ENCODE measurements around the gene CCDC180. TPM values are rescaled to one million over a fixed set of nuclear protein-coding genes. Genes with fewer than 3 reads are reported as not detected.

Gene CCDC180
- total and polyA plus RNA-seq, 2 donors = 1.6 to 9.6 TPM

- Histone ChIP-seq H3K27ac (ENCODE audit: low read depth in 1 of 2, low read length in 1 of 2) (no peak overlapping the region), H3K27me3 (ENCODE audit: control insufficient read depth in 2 of 2, insufficient read depth in 1 of 2, low read length in 1 of 2) (no peaks in the 10 kb centered on the region), H3K9me3 (ENCODE audit: control insufficient read depth in 2 of 2, insufficient read depth in 1 of 2, low read length in 1 of 2) (no peaks in the 10 kb centered on the region), H3K36me3 (ENCODE audit: control insufficient read depth in 2 of 2, insufficient read depth in 2 of 2, low read length in 1 of 2) (peaks cover 0 to 2% of the 10 kb centered on the region in 2 donors), H3K4me1 (ENCODE audit: control insufficient read depth in 2 of 2, insufficient read depth in 2 of 2, low read length in 2 of 2) (no peaks in the 10 kb centered on the region), H3K4me3 (ENCODE audit: low read length in 2 of 2) (no peak overlapping the region)
- no peak for DNase-seq (ENCODE audit: low read depth in 6 of 9, low spot score in 9 of 9)
- 98% methylated on average over 12 of the region's 12 CpGs for WGBS
Observed at GRCh38 chr9:97314503-97314902, 7.0 kb downstream of the CCDC180 start.

- Histone ChIP-seq H3K27me3 (ENCODE audit: control insufficient read depth in 2 of 2, insufficient read depth in 1 of 2, low read length in 1 of 2) (no peaks in the 10 kb centered on the region), H3K4me3 (ENCODE audit: low read length in 2 of 2) (no peak overlapping the region), H3K36me3 (ENCODE audit: control insufficient read depth in 2 of 2, insufficient read depth in 2 of 2, low read length in 1 of 2) (peaks cover 0 to 6% of the 10 kb centered on the region in 2 donors), H3K4me1 (ENCODE audit: control insufficient read depth in 2 of 2, insufficient read depth in 2 of 2, low read length in 2 of 2) (no peaks in the 10 kb centered on the region), H3K9me3 (ENCODE audit: control insufficient read depth in 2 of 2, insufficient read depth in 1 of 2, low read length in 1 of 2) (no peaks in the 10 kb centered on the region), H3K27ac (ENCODE audit: low read depth in 1 of 2, low read length in 1 of 2) (no peak overlapping the region)
- DNase-seq (ENCODE audit: low read depth in 6 of 9, low spot score in 9 of 9) = no peak
- WGBS = 97% methylated on average over 4 of the region's 4 CpGs
Observed at GRCh38 chr9:97315550-97315949, 8.1 kb downstream of the CCDC180 start.

- Histone ChIP-seq H3K9me3 (ENCODE audit: control insufficient read depth in 2 of 2, insufficient read depth in 1 of 2, low read length in 1 of 2) (no peaks in the 10 kb centered on the region), H3K4me3 (ENCODE audit: low read length in 2 of 2) (no peak overlapping the region), H3K27me3 (ENCODE audit: control insufficient read depth in 2 of 2, insufficient read depth in 1 of 2, low read length in 1 of 2) (no peaks in the 10 kb centered on the region), H3K27ac (ENCODE audit: low read depth in 1 of 2, low read length in 1 of 2) (no peak overlapping the region), H3K36me3 (ENCODE audit: control insufficient read depth in 2 of 2, insufficient read depth in 2 of 2, low read length in 1 of 2) (peaks cover 0 to 6% of the 10 kb centered on the region in 2 donors), H3K4me1 (ENCODE audit: control insufficient read depth in 2 of 2, insufficient read depth in 2 of 2, low read length in 2 of 2) (no peaks in the 10 kb centered on the region)
- WGBS = 97% methylated on average over 7 of the region's 7 CpGs
- no peak for DNase-seq (ENCODE audit: low read depth in 6 of 9, low spot score in 9 of 9)
Observed at GRCh38 chr9:97316904-97317303, 9.4 kb downstream of the CCDC180 start.

GRCh38 chr9:97318433-97318832 lies 11.0 kb downstream of the CCDC180 start:
- 94% methylated on average over 6 of the region's 6 CpGs for WGBS
- peaks cover 0 to 4% of the 10 kb centered on the region in 2 donors for H3K36me3 ChIP-seq (ENCODE audit: control insufficient read depth in 2 of 2, insufficient read depth in 2 of 2, low read length in 1 of 2)

GRCh38 chr9:97319395-97319794 lies 11.9 kb downstream of the CCDC180 start:
- H3K9me3 ChIP-seq (ENCODE audit: control insufficient read depth in 2 of 2, insufficient read depth in 1 of 2, low read length in 1 of 2) = no peaks in the 10 kb centered on the region
- no peak overlapping the region for H3K27ac ChIP-seq (ENCODE audit: low read depth in 1 of 2, low read length in 1 of 2)
- H3K36me3 ChIP-seq (ENCODE audit: control insufficient read depth in 2 of 2, insufficient read depth in 2 of 2, low read length in 1 of 2) = peaks cover 0 to 7% of the 10 kb centered on the region in 2 donors
- no peak overlapping the region for H3K4me3 ChIP-seq (ENCODE audit: low read length in 2 of 2)
- WGBS = 24% methylated on average over 2 of the region's 2 CpGs
- no peak for DNase-seq (ENCODE audit: low read depth in 6 of 9, low spot score in 9 of 9)
- no peaks in the 10 kb centered on the region for H3K27me3 ChIP-seq (ENCODE audit: control insufficient read depth in 2 of 2, insufficient read depth in 1 of 2, low read length in 1 of 2)
- no peaks in the 10 kb centered on the region for H3K4me1 ChIP-seq (ENCODE audit: control insufficient read depth in 2 of 2, insufficient read depth in 2 of 2, low read length in 2 of 2)

More at GRCh38 chr9:97318433-97318832, 11.0 kb downstream of the CCDC180 start:
- DNase-seq (ENCODE audit: low read depth in 6 of 9, low spot score in 9 of 9) = no peak
- Histone ChIP-seq H3K4me3 (ENCODE audit: low read length in 2 of 2) (no peak overlapping the region), H3K27ac (ENCODE audit: low read depth in 1 of 2, low read length in 1 of 2) (no peak overlapping the region), H3K27me3 (ENCODE audit: control insufficient read depth in 2 of 2, insufficient read depth in 1 of 2, low read length in 1 of 2) (no peaks in the 10 kb centered on the region), H3K9me3 (ENCODE audit: control insufficient read depth in 2 of 2, insufficient read depth in 1 of 2, low read length in 1 of 2) (no peaks in the 10 kb centered on the region), H3K4me1 (ENCODE audit: control insufficient read depth in 2 of 2, insufficient read depth in 2 of 2, low read length in 2 of 2) (no peaks in the 10 kb centered on the region)

GRCh38 chr9:97320080-97320642 lies 12.7 kb downstream of the CCDC180 start:
- 96% methylated on average over 5 of the region's 5 CpGs for WGBS
- Histone ChIP-seq H3K27ac (ENCODE audit: low read depth in 1 of 2, low read length in 1 of 2) (no peak overlapping the region), H3K4me1 (ENCODE audit: control insufficient read depth in 2 of 2, insufficient read depth in 2 of 2, low read length in 2 of 2) (no peaks in the 10 kb centered on the region), H3K9me3 (ENCODE audit: control insufficient read depth in 2 of 2, insufficient read depth in 1 of 2, low read length in 1 of 2) (no peaks in the 10 kb centered on the region), H3K36me3 (ENCODE audit: control insufficient read depth in 2 of 2, insufficient read depth in 2 of 2, low read length in 1 of 2) (peaks cover 0 to 7% of the 10 kb centered on the region in 2 donors), H3K4me3 (ENCODE audit: low read length in 2 of 2) (no peak overlapping the region), H3K27me3 (ENCODE audit: control insufficient read depth in 2 of 2, insufficient read depth in 1 of 2, low read length in 1 of 2) (no peaks in the 10 kb centered on the region)
- DNase-seq (ENCODE audit: low read depth in 6 of 9, low spot score in 9 of 9) = no peak

GRCh38 chr9:97321251-97321650 lies 13.8 kb downstream of the CCDC180 start:
- no peak for DNase-seq (ENCODE audit: low read depth in 6 of 9, low spot score in 9 of 9)
- WGBS = 92% methylated on average over 1 of the region's 1 CpG

GRCh38 chr9:97321691-97322090 lies 14.2 kb downstream of the CCDC180 start:
- 92% methylated on average over 4 of the region's 4 CpGs for WGBS
- no peak overlapping the region for H3K27ac ChIP-seq (ENCODE audit: low read depth in 1 of 2, low read length in 1 of 2)
- DNase-seq (ENCODE audit: low read depth in 6 of 9, low spot score in 9 of 9) = no peak
- H3K36me3 ChIP-seq (ENCODE audit: control insufficient read depth in 2 of 2, insufficient read depth in 2 of 2, low read length in 1 of 2) = peaks cover 0 to 7% of the 10 kb centered on the region in 2 donors
- H3K4me1 ChIP-seq (ENCODE audit: control insufficient read depth in 2 of 2, insufficient read depth in 2 of 2, low read length in 2 of 2) = no peaks in the 10 kb centered on the region
- H3K27me3 ChIP-seq (ENCODE audit: control insufficient read depth in 2 of 2, insufficient read depth in 1 of 2, low read length in 1 of 2) = no peaks in the 10 kb centered on the region
- no peak overlapping the region for H3K4me3 ChIP-seq (ENCODE audit: low read length in 2 of 2)
- no peaks in the 10 kb centered on the region for H3K9me3 ChIP-seq (ENCODE audit: control insufficient read depth in 2 of 2, insufficient read depth in 1 of 2, low read length in 1 of 2)

More at GRCh38 chr9:97321251-97321650, 13.8 kb downstream of the CCDC180 start:
- no peak overlapping the region for H3K27ac ChIP-seq (ENCODE audit: low read depth in 1 of 2, low read length in 1 of 2)
- H3K27me3 ChIP-seq (ENCODE audit: control insufficient read depth in 2 of 2, insufficient read depth in 1 of 2, low read length in 1 of 2) = no peaks in the 10 kb centered on the region
- H3K9me3 ChIP-seq (ENCODE audit: control insufficient read depth in 2 of 2, insufficient read depth in 1 of 2, low read length in 1 of 2) = no peaks in the 10 kb centered on the region
- H3K4me1 ChIP-seq (ENCODE audit: control insufficient read depth in 2 of 2, insufficient read depth in 2 of 2, low read length in 2 of 2) = no peaks in the 10 kb centered on the region
- H3K36me3 ChIP-seq (ENCODE audit: control insufficient read depth in 2 of 2, insufficient read depth in 2 of 2, low read length in 1 of 2) = peaks cover 0 to 7% of the 10 kb centered on the region in 2 donors
- H3K4me3 ChIP-seq (ENCODE audit: low read length in 2 of 2) = no peak overlapping the region

- Histone ChIP-seq H3K4me3 (ENCODE audit: low read length in 2 of 2) (no peak overlapping the region), H3K27ac (ENCODE audit: low read depth in 1 of 2, low read length in 1 of 2) (no peak overlapping the region), H3K9me3 (ENCODE audit: control insufficient read depth in 2 of 2, insufficient read depth in 1 of 2, low read length in 1 of 2) (no peaks in the 10 kb centered on the region), H3K36me3 (ENCODE audit: control insufficient read depth in 2 of 2, insufficient read depth in 2 of 2, low read length in 1 of 2) (peaks cover 0 to 7% of the 10 kb centered on the region in 2 donors), H3K27me3 (ENCODE audit: control insufficient read depth in 2 of 2, insufficient read depth in 1 of 2, low read length in 1 of 2) (no peaks in the 10 kb centered on the region), H3K4me1 (ENCODE audit: control insufficient read depth in 2 of 2, insufficient read depth in 2 of 2, low read length in 2 of 2) (no peaks in the 10 kb centered on the region)
- WGBS = 98% methylated on average over 1 of the region's 1 CpG
- DNase-seq (ENCODE audit: low read depth in 6 of 9, low spot score in 9 of 9) = no peak
Observed at GRCh38 chr9:97322105-97322504, 14.6 kb downstream of the CCDC180 start.

Measured in thymus (tissue), 11 donors.